Transverse colon (tissue), 4 donors: ENCODE results near the gene SNRNP70. TPM values are rescaled to one million over a fixed set of nuclear protein-coding genes. Genes with fewer than 3 reads are reported as not detected.

Source experiments
- DNase-seq: peaks from one replicate; pipeline ENCODE4 v3.0.0-alpha.2; 2019
- H3K27ac ChIP-seq, 4 donors: fragments of 200-600 bp; sonication (generic); 2 replicates each; pipeline ENCODE4 v1.5.1; 2016 to 2018; ENCODE audit warnings: inconsistent platforms in 4 of 4
- H3K27me3 ChIP-seq: fragments of 200-600 bp; sonication (generic); 2 replicates; pipeline ENCODE4 v1.5.1; 2017; ENCODE audit warnings: inconsistent platforms
- H3K36me3 ChIP-seq, 4 donors: fragments of 200-600 bp; sonication (generic); 2 replicates each; pipeline ENCODE4 v1.5.1; 2017 to 2019; ENCODE audit warnings: inconsistent platforms in 4 of 4
- H3K4me1 ChIP-seq, 4 donors: fragments of 200-600 bp; sonication (generic); 2 replicates each; pipeline ENCODE4 v1.5.1; 2017 to 2020; ENCODE audit warnings: inconsistent platforms in 4 of 4
- H3K4me3 ChIP-seq, 4 donors: fragments of 200-600 bp; sonication (generic); 1 replicate in 1 of 4; 2 replicates in 3 of 4; pipeline versions ENCODE4 v1.5.1 to v1.6.1; 2017 to 2019; ENCODE audit warnings: inconsistent platforms in 4 of 4
- H3K9me3 ChIP-seq, 2 donors: fragments of 200-600 bp; sonication (generic); 2 replicates each; pipeline ENCODE4 v1.5.1; 2017 to 2019; ENCODE audit warnings: inconsistent platforms in 2 of 2
- EP300 ChIP-seq: sonication (generic); formaldehyde crosslinking; IDR thresholded peaks from one replicate; pipeline ENCODE4 v1.6.1; 2017; ENCODE audit warnings: antibody characterized with exemption, low read depth
- POLR2A ChIP-seq: fragments of 450-650 bp; IDR thresholded peaks from one replicate; pipeline ENCODE4 v1.6.1; 2016; ENCODE audit warnings: antibody characterized with exemption, mild to moderate bottlenecking, moderate library complexity
- POLR2AphosphoS5 ChIP-seq, 3 donors: sonication (generic); formaldehyde crosslinking; IDR thresholded peaks; one replicate each; pipeline ENCODE4 v1.6.1; 2016; ENCODE audit warnings: antibody characterized with exemption in 3 of 3
- WGBS, 2 donors: methylation state at CpG; one replicate each; pipeline ENCODE4 v1.1.5; 2018; ENCODE audit warnings: low coverage in 1 of 2; 5-methylcytosine and 5-hydroxymethylcytosine counted together
- in situ Hi-C, 4 donors: fragments of 200-750 bp; cut with MboI; loops; one replicate each; pipeline versions ENCODE4 v1.15.0 to v1.15.1; 2017; ENCODE audit warnings: low sequenced_read_pairs in 3 of 4, low pct_ligation_motif_present in 1 of 4, low pct_unique_long_range_greater_than_20kb in 1 of 4
- intact Hi-C: fragments of 100-400 bp; cut with DNase I; formaldehyde crosslinking; loops from one replicate; pipeline ENCODE4 v1.15.1; 2023; ENCODE audit warnings: low total_unique reads
- total RNA-seq, 4 donors: library from RNA; depleted of rRNA; stranded (reverse); fragments of >200 nt; gene quantifications; one replicate each; pipeline ENCODE4 v1.1.0, GENCODE V29; 2016
- TF ChIP-seq, protein P1 (sequence below), 5 experiments: fragments of 200-600 bp in 3 of 5; fragments of 450-650 bp in 2 of 5; sonication (generic) in 3 of 5; IDR thresholded peaks; 1 replicate in 2 of 5; 2 replicates in 3 of 5; pipeline ENCODE4 v1.5.1; 2016 to 2017; ENCODE audit warnings: antibody characterized with exemption in 5 of 5, inconsistent platforms in 3 of 5, mild to moderate bottlenecking in 2 of 5, moderate library complexity in 1 of 5

The SNRNP70 gene
- total RNA-seq, 4 donors from 2014 or later = 216 to 682 (median 292) TPM

DNA sequence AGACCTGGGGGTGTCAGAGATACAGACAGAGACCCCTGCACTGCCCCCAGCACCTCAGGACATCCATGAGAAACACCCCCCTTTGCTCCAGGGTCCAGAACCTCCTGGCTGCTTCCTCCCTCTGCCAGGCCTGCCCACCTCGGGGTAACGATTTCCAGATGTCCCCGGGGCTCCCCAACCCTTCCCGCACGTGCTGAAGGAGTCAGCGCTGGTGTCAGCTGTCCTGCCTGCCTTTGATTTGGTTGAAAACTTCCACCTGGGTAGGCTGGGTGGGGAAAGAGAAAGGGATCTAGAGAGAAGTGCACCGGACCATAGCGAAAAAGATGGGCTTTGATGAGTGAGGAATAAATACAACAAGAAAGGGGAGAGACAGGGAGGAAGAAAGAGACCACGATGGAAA is 26.2 kb upstream of the SNRNP70 start:
- TF ChIP-seq POLR2AphosphoS5 (IDR thresholded peaks at IDR 0.05) (no peak), POLR2A (no peak), EP300 (no peak)
- TF ChIP-seq, protein P1, sequence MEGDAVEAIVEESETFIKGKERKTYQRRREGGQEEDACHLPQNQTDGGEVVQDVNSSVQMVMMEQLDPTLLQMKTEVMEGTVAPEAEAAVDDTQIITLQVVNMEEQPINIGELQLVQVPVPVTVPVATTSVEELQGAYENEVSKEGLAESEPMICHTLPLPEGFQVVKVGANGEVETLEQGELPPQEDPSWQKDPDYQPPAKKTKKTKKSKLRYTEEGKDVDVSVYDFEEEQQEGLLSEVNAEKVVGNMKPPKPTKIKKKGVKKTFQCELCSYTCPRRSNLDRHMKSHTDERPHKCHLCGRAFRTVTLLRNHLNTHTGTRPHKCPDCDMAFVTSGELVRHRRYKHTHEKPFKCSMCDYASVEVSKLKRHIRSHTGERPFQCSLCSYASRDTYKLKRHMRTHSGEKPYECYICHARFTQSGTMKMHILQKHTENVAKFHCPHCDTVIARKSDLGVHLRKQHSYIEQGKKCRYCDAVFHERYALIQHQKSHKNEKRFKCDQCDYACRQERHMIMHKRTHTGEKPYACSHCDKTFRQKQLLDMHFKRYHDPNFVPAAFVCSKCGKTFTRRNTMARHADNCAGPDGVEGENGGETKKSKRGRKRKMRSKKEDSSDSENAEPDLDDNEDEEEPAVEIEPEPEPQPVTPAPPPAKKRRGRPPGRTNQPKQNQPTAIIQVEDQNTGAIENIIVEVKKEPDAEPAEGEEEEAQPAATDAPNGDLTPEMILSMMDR (IDR thresholded peaks at IDR 0.05) = no peak
- Histone ChIP-seq H3K4me1 (peaks cover 9 to 25% (median 18%) of the 10 kb centered on the region in 4 donors), H3K4me3 (no peak overlapping the region), H3K9me3 (no peaks in the 10 kb centered on the region), H3K36me3 (no peaks in the 10 kb centered on the region), H3K27me3 (peaks cover 78% of the 10 kb centered on the region), H3K27ac (no peak overlapping the region)
- intact Hi-C loops = no loop called here
- WGBS, 2 donors = 54 to 64% methylated on average over 4 to 9 of the region's 9 CpGs
- no peak for DNase-seq
- in situ Hi-C loops = no loop called here

DNA sequence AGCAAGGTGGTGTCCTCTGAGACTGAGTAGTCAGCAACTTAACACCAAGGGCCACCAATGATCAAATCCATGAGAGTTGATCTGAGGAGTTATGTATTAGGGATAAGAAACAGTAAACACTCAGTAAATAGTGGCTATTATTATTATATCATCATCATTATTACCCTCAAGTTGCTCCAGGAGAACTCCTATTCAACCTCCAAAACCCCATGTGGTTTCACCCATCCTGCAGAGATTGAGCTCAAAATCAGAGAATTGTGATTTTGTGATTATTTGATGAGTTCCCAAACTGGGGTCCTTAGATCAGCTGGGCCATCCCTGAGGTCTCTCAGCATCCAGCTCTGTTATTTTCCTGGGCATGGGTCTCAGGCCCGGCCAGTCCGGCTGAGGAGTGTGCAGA is 24.3 kb upstream of the SNRNP70 start:
- H3K36me3 ChIP-seq = no peaks in the 10 kb centered on the region
- WGBS, 2 donors = 83 to 100% methylated on average over 1 to 2 of the region's 2 CpGs
- intact Hi-C loops = no loop called here
- in situ Hi-C loops = no loop called here
- no peak for DNase-seq
- no peak overlapping the region for H3K4me3 ChIP-seq
- no peaks in the 10 kb centered on the region for H3K9me3 ChIP-seq
- no peak for TF ChIP-seq EP300
- TF ChIP-seq POLR2AphosphoS5 (IDR thresholded peaks at IDR 0.05) = no peak
- TF ChIP-seq, protein P1 (IDR thresholded peaks at IDR 0.05) = no peak
- TF ChIP-seq POLR2A = no peak
- no peak overlapping the region for H3K27ac ChIP-seq
- H3K4me1 ChIP-seq = peaks cover 9 to 32% (median 25%) of the 10 kb centered on the region in 4 donors
- peaks cover 97% of the 10 kb centered on the region for H3K27me3 ChIP-seq

DNA sequence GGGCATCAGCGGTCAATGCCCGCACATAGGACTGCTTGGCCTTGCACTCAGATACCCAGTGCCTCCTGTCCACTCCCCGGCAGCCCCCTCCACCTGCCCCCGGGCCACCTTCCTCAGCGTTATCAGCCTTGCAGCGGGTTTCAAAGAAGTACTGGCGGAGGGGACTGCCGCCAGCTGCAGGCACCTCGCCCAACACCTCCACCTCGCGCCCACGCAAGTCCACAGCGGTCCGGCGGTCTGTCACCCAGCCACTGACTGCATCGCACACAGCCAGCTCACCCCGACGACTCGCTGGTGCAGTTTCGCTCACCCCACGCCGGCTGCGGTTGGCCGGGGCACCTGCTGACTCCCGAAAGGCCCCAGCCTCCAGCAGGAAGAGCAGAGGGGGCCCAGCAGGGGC is 23.8 kb upstream of the SNRNP70 start:
- Histone ChIP-seq H3K27ac (no peak overlapping the region), H3K36me3 (no peaks in the 10 kb centered on the region), H3K9me3 (no peaks in the 10 kb centered on the region), H3K27me3 (peaks cover 99% of the 10 kb centered on the region), H3K4me3 (no peak overlapping the region), H3K4me1 (peaks cover 9 to 28% (median 23%) of the 10 kb centered on the region in 4 donors)
- no peak for DNase-seq
- in situ Hi-C loops (no loop called here), intact Hi-C loops (no loop called here)
- WGBS, 2 donors = 53 to 77% methylated on average over 6 to 25 of the region's 25 CpGs
- TF ChIP-seq POLR2AphosphoS5 (IDR thresholded peaks at IDR 0.05) (no peak), POLR2A (no peak), EP300 (no peak)
- TF ChIP-seq, protein P1 (IDR thresholded peaks at IDR 0.05) = no peak

DNA sequence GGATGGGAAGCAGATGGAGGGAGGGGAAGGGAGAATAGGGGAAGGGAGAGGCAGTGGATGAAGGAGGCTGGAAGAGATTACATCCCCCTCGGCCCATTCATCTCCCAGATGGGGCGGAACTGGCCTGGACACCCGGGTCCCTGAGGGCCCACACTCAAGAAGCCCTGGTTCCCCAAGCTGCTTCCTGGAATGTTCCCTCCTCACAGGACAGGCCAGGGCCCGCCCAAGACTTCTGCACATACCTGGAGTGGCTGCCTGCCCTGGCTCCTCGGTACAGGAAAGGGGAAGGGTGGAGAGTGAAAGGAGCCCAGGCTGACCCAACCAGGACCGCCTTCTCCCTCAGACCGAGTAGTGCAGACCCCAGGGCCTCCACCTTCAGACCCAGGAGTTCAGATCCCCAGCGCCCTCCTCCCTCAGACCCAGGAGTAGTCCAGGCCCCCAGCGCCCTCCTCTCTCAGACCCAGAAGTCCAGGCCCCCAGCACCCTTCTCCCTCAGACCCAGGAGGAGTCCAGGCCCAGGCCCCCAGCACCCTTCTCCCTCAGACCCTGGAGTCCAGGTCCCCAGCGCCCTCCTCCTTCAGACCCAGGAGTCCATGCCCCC is 21.1 kb upstream of the SNRNP70 start:
- 51% methylated on average over 10 of the region's 10 CpGs; no CpG with 5 or more reads in 1 of the 2 donors for WGBS, 2 donors
- in situ Hi-C loops = no loop called here

More for the DNA sequence above, 21.1 kb upstream of the SNRNP70 start:
- Histone ChIP-seq H3K27me3 (peaks cover 99% of the 10 kb centered on the region), H3K4me1 (peaks cover 0 to 11% (median 9%) of the 10 kb centered on the region in 4 donors), H3K9me3 (no peaks in the 10 kb centered on the region), H3K27ac (no peak overlapping the region), H3K4me3 (no peak overlapping the region), H3K36me3 (no peaks in the 10 kb centered on the region)
- no peak for DNase-seq
- intact Hi-C loops = no loop called here
- TF ChIP-seq, protein P1 (IDR thresholded peaks at IDR 0.05) = no peak
- no peak for TF ChIP-seq EP300
- no peak for TF ChIP-seq POLR2A
- TF ChIP-seq POLR2AphosphoS5 (IDR thresholded peaks at IDR 0.05) = no peak
